WTC11 (cell line): Measurements from ENCODE around the gene EMX2. TPM values are rescaled to one million over a fixed set of nuclear protein-coding genes. Genes with fewer than 3 reads are reported as not detected.

Source experiments
- ATAC-seq: fragments of 200-7000 bp; cut with Tn5 transposase; 2 replicates; pipeline ENCODE4 v1.10.0; 2021; ENCODE audit warnings: mild to moderate bottlenecking, moderate library complexity
- CTCF ChIA-PET: fragments of 300-600 bp; sonication (Branson Sonifier 250); formaldehyde crosslinking; loops from one replicate; lab custom pipeline; 2021; ENCODE audit warnings: antibody characterized with exemption; lab: Charles Lee
- POLR2A ChIA-PET: fragments of 350-600 bp; sonication (Branson Sonifier 250); formaldehyde crosslinking; loops from one replicate; lab custom pipeline; 2021; ENCODE audit warnings: antibody characterized with exemption; lab: Charles Lee
- DNase-seq: peaks from one replicate; pipeline ENCODE4 v3.0.0; 2021; ENCODE audit warnings: low spot score
- H3K27ac Mint-ChIP-seq: 2 replicates; pipeline ENCODE4 v1.8.0; 2021; ENCODE audit warnings: mixed read lengths
- H3K27me3 Mint-ChIP-seq: 2 replicates; pipeline ENCODE4 v1.8.0; 2021; ENCODE audit warnings: low read depth, mild to moderate bottlenecking, moderate library complexity, mixed read lengths
- H3K36me3 Mint-ChIP-seq: 2 replicates; pipeline ENCODE4 v1.8.0; 2021; ENCODE audit warnings: mixed read lengths
- H3K4me1 Mint-ChIP-seq: 2 replicates; pipeline ENCODE4 v1.8.0; 2022; ENCODE audit warnings: mixed read lengths
- H3K4me3 Mint-ChIP-seq: 2 replicates; pipeline ENCODE4 v1.8.0; 2021; ENCODE audit warnings: mild to moderate bottlenecking, moderate library complexity, mixed read lengths
- H3K9me3 Mint-ChIP-seq: 2 replicates; pipeline ENCODE4 v1.8.0; 2021; ENCODE audit warnings: mixed read lengths
- CBFB ChIP-seq: sonication (generic); formaldehyde crosslinking; IDR thresholded peaks from 2 replicates; pipeline ENCODE4 v1.8.1; 2022; ENCODE audit warnings: mild to moderate bottlenecking, low read depth, missing genetic modification reagents
- CREM ChIP-seq: sonication (generic); formaldehyde crosslinking; IDR thresholded peaks from 2 replicates; pipeline ENCODE4 v1.8.1; 2022; ENCODE audit warnings: mild to moderate bottlenecking, missing genetic modification reagents, moderate library complexity
- ELF4 ChIP-seq: sonication (generic); formaldehyde crosslinking; IDR thresholded peaks from 2 replicates; pipeline ENCODE4 v1.8.1; 2022; ENCODE audit warnings: low read depth, mild to moderate bottlenecking, moderate library complexity, missing genetic modification reagents
- EMX1 ChIP-seq: fragments of 250-450 bp; sonication (Bioruptor Pico); IDR thresholded peaks from 2 replicates; pipeline ENCODE4 v1.8.0; 2021; ENCODE audit warnings: mild to moderate bottlenecking
- HMGA2 ChIP-seq: fragments of 250-450 bp; sonication (Bioruptor Pico); IDR thresholded peaks from 2 replicates; pipeline ENCODE4 v1.4.0; 2021; ENCODE audit warnings: mild to moderate bottlenecking, moderate library complexity
- PRRX2 ChIP-seq: fragments of 250-450 bp; sonication (Bioruptor Pico); IDR thresholded peaks from 2 replicates; pipeline ENCODE4 v1.8.0; 2021; ENCODE audit warnings: mild to moderate bottlenecking
- RORB ChIP-seq: fragments of 250-450 bp; sonication (Bioruptor Pico); IDR thresholded peaks from 2 replicates; pipeline ENCODE4 v1.9.0; 2021; ENCODE audit warnings: mild to moderate bottlenecking
- SP1 ChIP-seq: sonication (generic); formaldehyde crosslinking; conservative IDR thresholded peaks from 2 replicates; pipeline ENCODE4 v1.8.1; 2022; ENCODE audit warnings: missing genetic modification reagents
- TCF7 ChIP-seq: sonication (generic); formaldehyde crosslinking; IDR thresholded peaks from 2 replicates; pipeline ENCODE4 v1.8.0; 2022; ENCODE audit warnings: mild to moderate bottlenecking, low read depth, missing genetic modification reagents, moderate library complexity
- TP53 ChIP-seq: sonication (generic); formaldehyde crosslinking; IDR thresholded peaks from 2 replicates; pipeline ENCODE4 v1.8.1; 2023; ENCODE audit warnings: mild to moderate bottlenecking, missing genetic modification reagents
- ZBTB21 ChIP-seq: sonication (generic); formaldehyde crosslinking; IDR thresholded peaks from 2 replicates; pipeline ENCODE4 v1.8.1; 2023; ENCODE audit warnings: mild to moderate bottlenecking, missing genetic modification reagents, borderline replicate concordance
- total RNA-seq: library from RNA; stranded (reverse); gene quantifications from 3 replicates; pipeline ENCODE4 v1.2.3, GENCODE V29; 2021
- TF ChIP-seq, protein P1 (sequence below): sonication (generic); formaldehyde crosslinking; IDR thresholded peaks from 2 replicates; pipeline ENCODE4 v1.8.0; 2022; ENCODE audit warnings: missing genetic modification reagents
- TF ChIP-seq, protein P2 (sequence below): sonication (generic); formaldehyde crosslinking; IDR thresholded peaks from 2 replicates; pipeline ENCODE4 v1.8.1; 2022; ENCODE audit warnings: mild to moderate bottlenecking, moderate library complexity, missing genetic modification reagents
- TF ChIP-seq, protein P3 (sequence below): sonication (generic); formaldehyde crosslinking; IDR thresholded peaks from 2 replicates; pipeline ENCODE4 v1.8.0; 2022; ENCODE audit warnings: mild to moderate bottlenecking, missing genetic modification reagents
- TF ChIP-seq, protein P4 (sequence below): sonication (generic); formaldehyde crosslinking; IDR thresholded peaks from 2 replicates; pipeline ENCODE4 v1.8.1; 2023; ENCODE audit warnings: mild to moderate bottlenecking, missing genetic modification reagents, moderate library complexity
- TF ChIP-seq, protein P5 (sequence below): sonication (generic); formaldehyde crosslinking; conservative IDR thresholded peaks from 2 replicates; pipeline ENCODE4 v1.8.1; 2023; ENCODE audit warnings: mild to moderate bottlenecking, low read depth, missing genetic modification reagents, moderate library complexity
- TF ChIP-seq, protein P6 (sequence below): sonication (generic); formaldehyde crosslinking; IDR thresholded peaks from 2 replicates; pipeline ENCODE4 v1.8.1; 2022; ENCODE audit warnings: low read depth, mild to moderate bottlenecking, moderate library complexity, missing genetic modification reagents, borderline replicate concordance
- TF ChIP-seq, protein P7 (sequence below): sonication (generic); formaldehyde crosslinking; IDR thresholded peaks from 2 replicates; pipeline ENCODE4 v1.8.1; 2023; ENCODE audit warnings: mild to moderate bottlenecking, missing genetic modification reagents, borderline replicate concordance

EMX2 gene
- total RNA-seq, 1 experiment from 2014 or later, result not detected

DNA sequence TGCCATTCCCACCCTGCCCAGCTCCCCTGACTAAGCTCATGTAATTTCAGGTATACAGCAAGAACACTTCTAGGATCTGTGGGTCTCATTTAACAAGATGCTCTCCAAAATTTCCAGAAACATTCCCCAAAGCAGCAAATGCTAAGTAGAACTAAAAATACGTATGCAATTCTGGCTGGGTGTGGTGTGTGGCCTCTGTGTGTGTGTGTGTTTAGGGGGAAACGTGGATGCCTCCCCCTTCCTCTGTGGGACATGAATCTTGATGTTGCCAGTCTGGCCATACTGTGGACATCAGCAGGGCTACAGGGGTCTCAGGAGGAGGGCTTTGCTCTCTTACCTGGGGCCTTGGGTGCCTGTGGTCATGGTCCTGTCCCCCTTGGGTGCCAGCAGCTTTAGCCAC, 18.4 kb downstream of the EMX2 start:
- Mint-ChIP-seq H3K9me3 (no peaks in the 10 kb centered on the region), H3K27me3 (peaks cover 18% of the 10 kb centered on the region), H3K27ac (no peak overlapping the region), H3K4me3 (no peak overlapping the region), H3K4me1 (peaks cover 16% of the 10 kb centered on the region), H3K36me3 (no peaks in the 10 kb centered on the region)
- TF ChIP-seq SP1 (CRISPR knock-in tag) (no peak), PRRX2 (CRISPR knock-in tag) (no peak), TP53 (CRISPR knock-in tag) (no peak), EMX1 (CRISPR knock-in tag) (no peak), HMGA2 (CRISPR knock-in tag) (no peak), TCF7 (CRISPR knock-in tag) (no peak), ZBTB21 (CRISPR knock-in tag) (no peak), RORB (no peak), ELF4 (CRISPR knock-in tag) (no peak), CBFB (no peak), CREM (CRISPR knock-in tag) (no peak)
- TF ChIP-seq, protein P1, sequence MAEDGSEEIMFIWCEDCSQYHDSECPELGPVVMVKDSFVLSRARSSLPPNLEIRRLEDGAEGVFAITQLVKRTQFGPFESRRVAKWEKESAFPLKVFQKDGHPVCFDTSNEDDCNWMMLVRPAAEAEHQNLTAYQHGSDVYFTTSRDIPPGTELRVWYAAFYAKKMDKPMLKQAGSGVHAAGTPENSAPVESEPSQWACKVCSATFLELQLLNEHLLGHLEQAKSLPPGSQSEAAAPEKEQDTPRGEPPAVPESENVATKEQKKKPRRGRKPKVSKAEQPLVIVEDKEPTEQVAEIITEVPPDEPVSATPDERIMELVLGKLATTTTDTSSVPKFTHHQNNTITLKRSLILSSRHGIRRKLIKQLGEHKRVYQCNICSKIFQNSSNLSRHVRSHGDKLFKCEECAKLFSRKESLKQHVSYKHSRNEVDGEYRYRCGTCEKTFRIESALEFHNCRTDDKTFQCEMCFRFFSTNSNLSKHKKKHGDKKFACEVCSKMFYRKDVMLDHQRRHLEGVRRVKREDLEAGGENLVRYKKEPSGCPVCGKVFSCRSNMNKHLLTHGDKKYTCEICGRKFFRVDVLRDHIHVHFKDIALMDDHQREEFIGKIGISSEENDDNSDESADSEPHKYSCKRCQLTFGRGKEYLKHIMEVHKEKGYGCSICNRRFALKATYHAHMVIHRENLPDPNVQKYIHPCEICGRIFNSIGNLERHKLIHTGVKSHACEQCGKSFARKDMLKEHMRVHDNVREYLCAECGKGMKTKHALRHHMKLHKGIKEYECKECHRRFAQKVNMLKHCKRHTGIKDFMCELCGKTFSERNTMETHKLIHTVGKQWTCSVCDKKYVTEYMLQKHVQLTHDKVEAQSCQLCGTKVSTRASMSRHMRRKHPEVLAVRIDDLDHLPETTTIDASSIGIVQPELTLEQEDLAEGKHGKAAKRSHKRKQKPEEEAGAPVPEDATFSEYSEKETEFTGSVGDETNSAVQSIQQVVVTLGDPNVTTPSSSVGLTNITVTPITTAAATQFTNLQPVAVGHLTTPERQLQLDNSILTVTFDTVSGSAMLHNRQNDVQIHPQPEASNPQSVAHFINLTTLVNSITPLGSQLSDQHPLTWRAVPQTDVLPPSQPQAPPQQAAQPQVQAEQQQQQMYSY (CRISPR knock-in tag), result no peak
- TF ChIP-seq, protein P2, sequence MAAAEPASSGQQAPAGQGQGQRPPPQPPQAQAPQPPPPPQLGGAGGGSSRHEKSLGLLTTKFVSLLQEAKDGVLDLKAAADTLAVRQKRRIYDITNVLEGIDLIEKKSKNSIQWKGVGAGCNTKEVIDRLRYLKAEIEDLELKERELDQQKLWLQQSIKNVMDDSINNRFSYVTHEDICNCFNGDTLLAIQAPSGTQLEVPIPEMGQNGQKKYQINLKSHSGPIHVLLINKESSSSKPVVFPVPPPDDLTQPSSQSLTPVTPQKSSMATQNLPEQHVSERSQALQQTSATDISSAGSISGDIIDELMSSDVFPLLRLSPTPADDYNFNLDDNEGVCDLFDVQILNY, result no peak
- TF ChIP-seq, protein P3, sequence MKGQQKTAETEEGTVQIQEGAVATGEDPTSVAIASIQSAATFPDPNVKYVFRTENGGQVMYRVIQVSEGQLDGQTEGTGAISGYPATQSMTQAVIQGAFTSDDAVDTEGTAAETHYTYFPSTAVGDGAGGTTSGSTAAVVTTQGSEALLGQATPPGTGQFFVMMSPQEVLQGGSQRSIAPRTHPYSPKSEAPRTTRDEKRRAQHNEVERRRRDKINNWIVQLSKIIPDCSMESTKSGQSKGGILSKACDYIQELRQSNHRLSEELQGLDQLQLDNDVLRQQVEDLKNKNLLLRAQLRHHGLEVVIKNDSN, result no peak
- TF ChIP-seq, protein P4, sequence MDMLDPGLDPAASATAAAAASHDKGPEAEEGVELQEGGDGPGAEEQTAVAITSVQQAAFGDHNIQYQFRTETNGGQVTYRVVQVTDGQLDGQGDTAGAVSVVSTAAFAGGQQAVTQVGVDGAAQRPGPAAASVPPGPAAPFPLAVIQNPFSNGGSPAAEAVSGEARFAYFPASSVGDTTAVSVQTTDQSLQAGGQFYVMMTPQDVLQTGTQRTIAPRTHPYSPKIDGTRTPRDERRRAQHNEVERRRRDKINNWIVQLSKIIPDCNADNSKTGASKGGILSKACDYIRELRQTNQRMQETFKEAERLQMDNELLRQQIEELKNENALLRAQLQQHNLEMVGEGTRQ (CRISPR knock-in tag), result no peak
- TF ChIP-seq, protein P5, sequence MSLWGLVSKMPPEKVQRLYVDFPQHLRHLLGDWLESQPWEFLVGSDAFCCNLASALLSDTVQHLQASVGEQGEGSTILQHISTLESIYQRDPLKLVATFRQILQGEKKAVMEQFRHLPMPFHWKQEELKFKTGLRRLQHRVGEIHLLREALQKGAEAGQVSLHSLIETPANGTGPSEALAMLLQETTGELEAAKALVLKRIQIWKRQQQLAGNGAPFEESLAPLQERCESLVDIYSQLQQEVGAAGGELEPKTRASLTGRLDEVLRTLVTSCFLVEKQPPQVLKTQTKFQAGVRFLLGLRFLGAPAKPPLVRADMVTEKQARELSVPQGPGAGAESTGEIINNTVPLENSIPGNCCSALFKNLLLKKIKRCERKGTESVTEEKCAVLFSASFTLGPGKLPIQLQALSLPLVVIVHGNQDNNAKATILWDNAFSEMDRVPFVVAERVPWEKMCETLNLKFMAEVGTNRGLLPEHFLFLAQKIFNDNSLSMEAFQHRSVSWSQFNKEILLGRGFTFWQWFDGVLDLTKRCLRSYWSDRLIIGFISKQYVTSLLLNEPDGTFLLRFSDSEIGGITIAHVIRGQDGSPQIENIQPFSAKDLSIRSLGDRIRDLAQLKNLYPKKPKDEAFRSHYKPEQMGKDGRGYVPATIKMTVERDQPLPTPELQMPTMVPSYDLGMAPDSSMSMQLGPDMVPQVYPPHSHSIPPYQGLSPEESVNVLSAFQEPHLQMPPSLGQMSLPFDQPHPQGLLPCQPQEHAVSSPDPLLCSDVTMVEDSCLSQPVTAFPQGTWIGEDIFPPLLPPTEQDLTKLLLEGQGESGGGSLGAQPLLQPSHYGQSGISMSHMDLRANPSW, result no peak
- TF ChIP-seq, protein P6, sequence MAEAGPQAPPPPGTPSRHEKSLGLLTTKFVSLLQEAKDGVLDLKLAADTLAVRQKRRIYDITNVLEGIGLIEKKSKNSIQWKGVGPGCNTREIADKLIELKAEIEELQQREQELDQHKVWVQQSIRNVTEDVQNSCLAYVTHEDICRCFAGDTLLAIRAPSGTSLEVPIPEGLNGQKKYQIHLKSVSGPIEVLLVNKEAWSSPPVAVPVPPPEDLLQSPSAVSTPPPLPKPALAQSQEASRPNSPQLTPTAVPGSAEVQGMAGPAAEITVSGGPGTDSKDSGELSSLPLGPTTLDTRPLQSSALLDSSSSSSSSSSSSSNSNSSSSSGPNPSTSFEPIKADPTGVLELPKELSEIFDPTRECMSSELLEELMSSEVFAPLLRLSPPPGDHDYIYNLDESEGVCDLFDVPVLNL (CRISPR knock-in tag), result no peak
- TF ChIP-seq, protein P7, sequence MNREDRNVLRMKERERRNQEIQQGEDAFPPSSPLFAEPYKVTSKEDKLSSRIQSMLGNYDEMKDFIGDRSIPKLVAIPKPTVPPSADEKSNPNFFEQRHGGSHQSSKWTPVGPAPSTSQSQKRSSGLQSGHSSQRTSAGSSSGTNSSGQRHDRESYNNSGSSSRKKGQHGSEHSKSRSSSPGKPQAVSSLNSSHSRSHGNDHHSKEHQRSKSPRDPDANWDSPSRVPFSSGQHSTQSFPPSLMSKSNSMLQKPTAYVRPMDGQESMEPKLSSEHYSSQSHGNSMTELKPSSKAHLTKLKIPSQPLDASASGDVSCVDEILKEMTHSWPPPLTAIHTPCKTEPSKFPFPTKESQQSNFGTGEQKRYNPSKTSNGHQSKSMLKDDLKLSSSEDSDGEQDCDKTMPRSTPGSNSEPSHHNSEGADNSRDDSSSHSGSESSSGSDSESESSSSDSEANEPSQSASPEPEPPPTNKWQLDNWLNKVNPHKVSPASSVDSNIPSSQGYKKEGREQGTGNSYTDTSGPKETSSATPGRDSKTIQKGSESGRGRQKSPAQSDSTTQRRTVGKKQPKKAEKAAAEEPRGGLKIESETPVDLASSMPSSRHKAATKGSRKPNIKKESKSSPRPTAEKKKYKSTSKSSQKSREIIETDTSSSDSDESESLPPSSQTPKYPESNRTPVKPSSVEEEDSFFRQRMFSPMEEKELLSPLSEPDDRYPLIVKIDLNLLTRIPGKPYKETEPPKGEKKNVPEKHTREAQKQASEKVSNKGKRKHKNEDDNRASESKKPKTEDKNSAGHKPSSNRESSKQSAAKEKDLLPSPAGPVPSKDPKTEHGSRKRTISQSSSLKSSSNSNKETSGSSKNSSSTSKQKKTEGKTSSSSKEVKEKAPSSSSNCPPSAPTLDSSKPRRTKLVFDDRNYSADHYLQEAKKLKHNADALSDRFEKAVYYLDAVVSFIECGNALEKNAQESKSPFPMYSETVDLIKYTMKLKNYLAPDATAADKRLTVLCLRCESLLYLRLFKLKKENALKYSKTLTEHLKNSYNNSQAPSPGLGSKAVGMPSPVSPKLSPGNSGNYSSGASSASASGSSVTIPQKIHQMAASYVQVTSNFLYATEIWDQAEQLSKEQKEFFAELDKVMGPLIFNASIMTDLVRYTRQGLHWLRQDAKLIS (CRISPR knock-in tag), result no peak
- DNase-seq (no peak), ATAC-seq (no peak)
- CTCF ChIA-PET, result interaction anchor here (0.7 to 1.1 kb wide), 2 partner anchors 24 to 699 kb away, joined by 3 read pairs; no protein-coding TSS in a partner anchor
- POLR2A ChIA-PET, result no interaction called here
